ENCODE data around the gene IGSF6.

- TF ChIP-seq POLR2A (IDR thresholded peaks at IDR 0.05; ENCODE audit: low read length) (no peak), GATA1 (IDR thresholded peaks at IDR 0.05; ENCODE audit: low read depth, low read length) (no peak)
Observed at GRCh38 chr16:21603928-21604327, 48.5 kb downstream of the IGSF6 start.
